Stimulated activated CD4-positive, alpha-beta T cell treated with anti-CD3 and anti-CD28 coated beads, Interleukin-15, amount 100 ng/mL, for 48 hours (primary cell): ENCODE results near the gene TBC1D16.

ENCODE experiments used
- DNase-seq, 2 donors: peaks; one replicate each; pipeline ENCODE4 v3.0.0-alpha.2; 2020; ENCODE audit warnings: low read depth in 2 of 2

Gene TBC1D16

DNA sequence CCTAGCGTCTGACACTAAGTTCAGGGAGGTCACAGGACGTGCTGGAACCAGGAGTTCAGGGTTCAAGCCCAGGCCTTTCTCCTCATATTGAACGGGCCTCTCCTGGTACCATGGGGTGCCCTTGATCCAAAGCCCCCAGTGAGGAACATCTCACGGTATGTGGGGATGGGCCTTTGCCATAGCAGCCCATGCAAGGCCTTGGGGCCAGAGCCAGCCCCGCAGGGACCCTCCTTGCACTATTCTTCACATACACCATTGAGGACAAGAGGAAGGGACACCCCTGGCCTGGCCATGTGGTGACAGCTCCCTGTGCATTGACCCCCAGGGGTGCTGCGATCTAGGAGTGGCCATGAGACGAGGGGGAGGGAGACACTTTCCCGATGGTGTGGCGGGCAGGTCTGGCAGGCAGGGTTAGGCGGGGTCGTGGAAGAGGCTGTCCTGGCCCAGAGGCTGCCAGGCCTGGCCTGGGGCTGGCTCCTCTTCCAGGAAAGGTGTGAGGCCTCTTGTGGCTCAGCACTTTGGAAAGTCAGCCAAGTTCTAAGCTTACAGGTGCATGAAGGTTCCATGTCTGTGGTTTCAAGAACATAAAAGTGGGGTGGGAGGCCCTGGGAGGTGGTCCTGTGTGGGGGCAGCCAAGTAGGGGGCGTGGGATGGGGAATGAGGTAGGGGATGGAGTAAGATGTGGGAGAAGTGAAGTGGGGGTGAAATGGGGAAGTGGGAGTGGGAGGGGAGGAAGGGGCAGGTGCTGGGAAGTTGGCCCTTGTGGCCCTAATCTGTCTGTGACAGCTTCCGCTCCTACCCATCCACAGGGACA lies 107.8 kb downstream of the TBC1D16 start:
- no peak for DNase-seq

DNA sequence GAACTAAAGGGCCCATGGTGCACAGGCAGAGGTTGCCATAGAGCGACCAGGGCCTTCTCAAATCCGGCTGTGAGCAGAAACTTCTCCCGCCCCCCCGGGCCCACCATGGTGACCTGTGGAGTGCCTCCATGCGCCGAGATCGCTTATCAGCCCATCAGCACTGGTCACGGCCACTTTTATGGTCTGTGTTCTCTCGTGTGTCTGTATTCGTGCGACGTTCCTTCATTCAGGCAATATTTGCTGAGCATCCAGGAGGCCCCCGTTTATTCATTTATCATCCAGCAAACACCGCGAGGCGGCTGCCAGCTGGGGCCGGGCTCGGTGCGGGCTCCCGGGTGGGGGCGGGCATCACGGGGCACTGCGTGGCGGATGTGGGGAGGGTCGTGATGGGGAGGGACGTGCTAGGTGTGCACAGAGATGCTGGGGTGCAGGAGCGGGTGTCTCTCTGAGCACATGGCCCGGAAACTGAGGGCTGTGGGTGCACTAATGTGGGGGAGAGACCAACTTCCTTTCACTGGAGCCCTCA lies 108.5 kb downstream of the TBC1D16 start:
- no peak for DNase-seq

DNA sequence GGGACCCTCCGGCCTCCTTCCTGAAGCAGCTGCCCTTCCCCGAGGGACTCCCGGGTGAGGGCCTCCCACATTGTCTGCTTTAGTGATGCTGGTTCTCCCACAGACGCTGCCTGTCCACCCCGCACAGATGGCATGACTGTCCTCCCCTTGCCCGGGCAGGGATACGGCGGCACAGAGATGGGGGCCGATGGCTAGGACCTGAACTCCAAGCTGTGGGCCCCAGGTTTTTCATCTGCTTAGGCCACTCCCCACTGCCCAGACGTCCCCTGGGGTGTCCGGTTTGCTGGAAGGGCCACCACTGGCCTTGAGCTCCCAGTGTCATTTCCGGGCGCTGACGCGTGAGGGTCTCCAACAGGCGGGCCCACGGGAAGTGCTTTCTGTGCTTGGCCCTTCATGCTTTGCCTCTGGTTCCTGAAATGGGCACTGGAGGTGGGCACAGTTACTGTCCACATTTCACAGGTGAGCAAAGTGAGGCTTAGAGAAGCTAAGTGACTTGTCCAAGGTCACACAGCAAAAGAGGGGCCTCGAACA lies 109.0 kb downstream of the TBC1D16 start:
- DNase-seq, result no peak

DNA sequence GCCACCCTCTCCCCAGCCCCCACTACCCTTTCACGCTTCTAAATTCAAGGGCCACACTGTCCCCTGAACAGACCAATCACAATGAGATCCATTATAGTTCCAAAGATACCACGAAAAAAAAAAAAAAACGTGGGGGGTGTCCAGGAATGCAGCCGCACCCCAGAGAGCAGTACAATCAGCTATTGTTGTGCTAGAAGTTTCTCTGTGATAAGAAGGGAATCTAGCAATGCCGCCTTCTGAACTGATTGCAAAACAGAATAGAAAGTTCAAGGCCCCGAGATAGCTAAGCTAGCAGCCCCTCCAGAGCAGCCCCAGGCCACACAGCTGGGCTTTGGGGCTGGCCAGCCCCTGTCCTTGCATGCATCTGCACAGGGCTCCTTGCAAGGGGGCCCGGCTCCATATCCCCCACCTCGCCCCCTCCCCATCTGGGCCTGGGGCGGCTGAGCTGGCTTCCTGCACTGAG lies 109.5 kb downstream of the TBC1D16 start:
- DNase-seq, result no peak

DNA sequence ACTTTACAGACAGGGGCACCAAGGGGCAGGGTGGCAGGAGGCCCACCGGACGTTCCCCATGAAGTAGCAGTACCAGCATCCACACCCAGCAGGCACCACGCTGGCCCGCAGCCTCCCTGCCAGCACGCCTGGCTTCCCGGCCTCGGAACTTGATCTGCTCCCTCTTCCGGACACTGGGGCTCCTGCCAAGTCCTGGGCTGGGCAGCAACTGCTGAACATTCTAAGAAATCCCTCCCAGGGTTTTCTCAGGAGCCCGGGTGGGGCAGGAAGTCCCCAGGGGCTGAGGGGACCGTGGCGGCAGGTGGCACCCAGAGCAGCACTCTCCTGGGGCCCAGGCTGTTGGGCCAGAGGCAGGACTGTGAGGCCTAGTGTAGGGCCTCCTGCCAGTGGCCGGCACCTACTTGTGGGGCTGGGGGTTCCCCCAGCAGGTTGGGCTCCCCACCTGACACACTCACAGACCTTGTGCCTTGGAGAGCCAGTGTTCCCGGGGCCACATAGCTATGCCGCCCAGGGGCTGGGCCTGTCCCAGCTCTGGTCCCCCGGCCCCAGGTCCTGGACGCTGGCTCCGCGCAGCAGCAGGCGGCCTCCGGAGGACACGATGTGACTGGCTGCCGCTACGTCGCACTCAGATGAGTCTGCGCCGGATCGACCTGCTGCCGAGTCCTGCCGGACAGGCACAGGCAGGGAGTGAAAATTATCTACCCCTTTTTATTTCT lies 110.3 kb downstream of the TBC1D16 start:
- no peak for DNase-seq

DNA sequence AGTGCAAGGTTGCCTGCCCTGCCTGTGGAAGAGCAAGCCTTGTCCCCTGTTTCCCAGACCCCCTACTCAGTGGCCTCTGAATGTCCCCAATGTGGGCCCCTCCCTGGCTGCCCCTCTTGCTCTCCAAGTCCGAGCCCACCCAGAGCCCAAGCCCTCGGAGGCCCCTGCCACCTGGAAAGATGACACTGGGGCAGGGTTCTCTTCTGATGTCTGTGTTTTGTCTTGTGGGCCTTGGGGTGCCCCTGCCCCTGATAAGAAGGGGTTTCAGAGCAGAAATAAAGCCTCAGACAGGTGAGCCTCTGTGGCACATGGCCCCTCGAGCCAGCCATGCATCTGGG lies 111.1 kb downstream of the TBC1D16 start:
- no peak for DNase-seq

DNA sequence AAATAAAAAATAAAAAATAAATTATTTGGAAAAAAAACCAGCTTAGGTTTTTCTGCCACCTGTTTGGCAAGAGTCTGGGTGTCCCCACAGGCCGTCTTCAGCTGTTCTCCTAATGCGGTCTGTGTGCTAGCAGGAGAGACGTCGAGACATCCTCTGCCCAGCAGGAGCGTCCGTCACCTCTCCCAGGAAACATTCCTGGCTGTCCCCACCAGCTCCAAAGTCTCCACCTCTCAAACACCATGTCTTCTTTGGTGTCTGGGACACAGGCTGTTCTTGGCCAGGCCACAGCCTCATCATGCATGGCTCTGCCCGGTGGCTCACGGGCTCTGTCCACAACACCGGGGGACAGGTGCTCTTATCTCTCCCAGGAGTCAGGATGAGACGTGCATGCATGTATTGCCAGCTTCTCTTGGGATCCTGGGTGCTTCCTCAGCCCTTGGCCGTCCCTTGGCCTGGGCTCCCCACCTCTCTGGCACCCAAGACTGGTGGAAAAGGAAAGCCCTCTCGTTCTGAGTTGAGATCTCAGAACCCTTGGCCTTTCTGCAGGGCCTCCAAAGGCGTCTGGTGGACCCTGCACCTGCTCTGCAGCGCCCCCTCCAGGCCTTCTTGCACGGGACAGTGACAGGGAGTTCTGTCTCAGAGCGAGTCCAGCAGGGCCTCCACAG lies 111.6 kb downstream of the TBC1D16 start:
- DNase-seq, result peak; percentile 37 to 47

DNA sequence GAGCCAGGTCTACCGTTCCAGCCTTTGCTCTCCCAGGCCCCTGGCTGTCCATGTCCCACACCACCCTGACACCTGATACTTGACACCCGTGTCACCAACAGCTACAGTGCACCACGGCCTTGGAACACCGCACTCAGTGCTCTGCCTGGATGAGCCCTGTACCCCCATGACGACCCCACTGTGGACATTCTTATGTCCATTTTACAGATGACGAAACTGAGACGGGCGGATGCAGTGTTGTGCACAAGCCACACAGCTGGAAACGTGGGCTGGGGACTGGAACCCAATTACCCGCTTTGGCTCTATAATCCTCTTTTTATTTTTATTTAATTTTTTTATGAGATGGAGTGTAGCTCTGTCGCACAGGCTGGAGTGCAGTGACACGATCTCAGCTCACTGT lies 112.9 kb downstream of the TBC1D16 start:
- no peak for DNase-seq

DNA sequence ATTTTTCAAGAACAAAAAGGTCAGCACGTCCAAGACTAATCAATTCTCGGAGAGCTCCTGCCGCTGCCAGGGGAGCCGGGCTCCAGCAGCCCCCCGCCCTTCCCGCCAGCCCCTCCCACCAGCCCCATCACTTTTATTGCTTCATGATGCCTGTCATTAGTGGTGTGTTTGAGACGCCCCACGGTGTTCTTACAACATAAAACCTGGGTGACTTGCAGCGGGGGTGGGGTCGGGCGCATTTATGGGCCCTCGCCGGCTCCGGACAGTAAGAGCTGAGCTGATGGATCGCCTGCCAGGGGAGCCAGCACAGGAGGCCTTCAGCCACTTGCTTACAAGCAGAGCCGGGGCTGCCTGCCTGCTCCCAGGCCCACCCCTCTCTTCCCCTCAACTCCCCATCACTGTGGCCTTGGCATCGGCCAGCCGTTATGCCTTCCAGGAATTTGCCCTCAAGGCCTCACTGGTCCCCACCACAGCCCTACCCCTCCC lies 113.5 kb downstream of the TBC1D16 start:
- DNase-seq, result no peak

DNA sequence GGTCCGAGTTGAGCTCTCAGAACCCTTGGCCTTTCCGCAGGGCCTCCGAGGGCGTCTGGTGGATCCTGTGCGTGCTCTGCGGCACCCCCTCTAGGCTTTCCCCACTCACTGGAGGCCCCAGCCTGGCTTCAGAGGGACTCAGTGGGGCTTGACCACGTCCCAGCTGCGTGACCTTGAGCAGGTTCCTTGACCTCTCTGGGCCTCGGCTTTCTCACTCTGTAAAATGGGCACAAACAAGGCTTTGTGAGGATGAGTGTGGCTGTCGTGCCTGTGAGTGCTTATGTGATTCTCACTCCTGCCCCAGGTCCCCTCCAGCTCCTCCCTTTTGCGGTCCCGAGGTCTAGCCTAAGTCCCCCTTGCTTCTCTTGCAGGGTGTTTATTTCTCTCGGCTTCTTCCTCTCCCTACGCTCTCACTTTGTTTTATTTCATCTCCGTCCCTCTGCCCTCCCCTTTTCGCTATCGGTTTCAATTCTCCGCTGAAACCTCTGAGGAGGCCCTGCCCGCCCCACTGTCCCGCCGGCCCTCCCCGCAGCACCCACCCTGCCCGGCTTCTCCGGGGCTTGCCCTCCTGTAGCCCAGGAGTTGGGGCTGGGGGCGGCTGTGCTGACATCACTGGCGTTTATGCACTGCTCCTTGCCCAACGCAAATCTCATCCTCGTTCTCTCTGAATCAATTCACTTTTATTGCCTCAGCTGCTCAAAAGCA lies 114.1 kb downstream of the TBC1D16 start:
- DNase-seq, result no peak

DNA sequence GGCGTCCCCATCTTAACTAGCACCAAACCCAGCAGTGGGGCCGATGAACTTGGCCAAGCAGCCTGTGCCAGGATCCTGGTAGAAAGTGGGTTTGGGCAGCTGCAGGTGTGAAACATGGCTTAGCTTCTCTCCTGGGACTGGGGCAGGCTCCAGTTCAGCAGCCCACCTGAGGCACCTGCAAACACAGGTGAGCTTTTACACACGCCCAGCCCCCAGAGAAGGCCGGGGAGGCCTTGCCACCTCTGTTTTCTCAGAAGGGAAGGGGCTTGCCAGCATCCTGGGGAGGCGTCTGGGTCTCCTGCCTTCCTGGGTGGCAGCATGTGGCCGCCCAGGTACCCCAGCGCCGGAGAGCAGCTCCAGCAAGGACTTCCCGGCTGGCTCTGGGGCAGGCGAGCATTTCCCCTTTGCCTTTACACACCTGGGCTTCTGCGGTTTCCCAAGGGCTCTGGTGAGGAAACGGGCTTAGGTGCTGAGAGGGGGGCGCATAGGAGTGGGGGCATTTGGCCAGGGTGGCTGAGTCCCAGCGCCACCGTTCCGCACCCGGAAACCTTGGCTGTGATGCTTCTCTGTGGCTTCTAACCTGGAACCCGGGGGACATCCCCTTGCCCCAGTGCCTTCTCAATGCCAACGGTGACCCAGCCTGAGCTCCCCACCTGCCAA lies 114.8 kb downstream of the TBC1D16 start:
- DNase-seq, result no peak

DNA sequence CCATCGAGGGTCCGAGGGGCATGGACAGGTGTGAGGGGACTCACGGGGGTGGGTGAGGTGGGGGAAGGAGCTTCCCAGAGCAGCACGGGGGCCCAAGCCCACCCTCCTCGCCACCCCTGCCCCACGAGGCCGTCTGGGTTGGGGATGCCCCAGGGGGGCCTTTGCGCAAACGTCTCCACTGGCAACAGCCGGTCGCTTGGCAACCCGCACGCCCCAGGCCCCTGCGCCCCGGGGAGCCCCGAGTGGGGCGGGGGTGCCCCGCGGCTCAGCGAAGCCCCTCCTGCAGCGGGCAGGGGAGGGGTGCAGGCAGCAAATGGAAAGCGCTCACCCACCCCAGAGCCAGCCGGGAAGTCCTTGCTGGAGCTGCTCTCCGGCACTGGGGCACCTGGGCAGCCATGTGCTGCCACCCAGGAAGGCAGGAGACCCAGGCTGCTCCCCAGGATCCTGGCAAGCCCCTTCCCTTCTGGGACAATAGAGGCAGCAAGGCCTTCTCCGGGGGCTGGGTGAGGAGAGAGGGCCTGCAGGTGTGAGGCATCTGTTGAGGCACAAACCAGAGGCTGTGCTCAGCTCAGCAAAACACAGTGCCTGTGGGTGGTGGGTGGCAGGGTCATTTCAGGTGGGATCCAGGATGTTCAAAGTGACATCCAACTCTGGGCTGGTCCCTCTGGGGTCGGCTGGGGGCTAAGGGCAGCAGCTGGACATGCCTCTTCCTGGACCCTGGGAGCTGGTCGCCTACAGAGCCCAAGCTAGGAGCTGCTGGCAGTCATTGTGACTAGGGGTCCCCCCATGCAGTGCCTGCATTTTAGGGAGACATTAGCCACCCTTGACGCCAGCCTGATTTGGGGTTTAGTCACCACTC lies 115.6 kb downstream of the TBC1D16 start:
- DNase-seq, result no peak

DNA sequence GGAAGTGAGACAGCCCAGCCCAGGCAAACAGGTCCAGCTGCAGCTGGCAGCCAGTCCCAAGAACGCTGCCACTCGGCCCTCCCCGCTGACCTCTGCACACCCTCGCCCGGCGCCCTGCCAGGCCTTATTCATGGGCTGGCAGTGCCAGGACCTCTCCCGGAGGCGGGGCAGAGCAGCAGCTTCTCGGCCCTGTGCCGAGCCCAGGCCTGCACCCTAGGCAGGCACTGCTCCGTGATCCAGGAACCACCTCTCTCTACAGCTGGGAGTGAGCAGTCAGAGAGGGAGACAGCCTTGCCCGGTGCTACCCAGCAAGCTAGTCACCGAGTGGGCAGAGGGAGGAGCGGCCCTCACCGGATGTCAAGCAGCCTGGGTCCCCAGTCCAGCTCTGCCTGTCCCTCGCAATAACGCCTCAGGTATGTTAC lies 116.5 kb downstream of the TBC1D16 start:
- no peak for DNase-seq

DNA sequence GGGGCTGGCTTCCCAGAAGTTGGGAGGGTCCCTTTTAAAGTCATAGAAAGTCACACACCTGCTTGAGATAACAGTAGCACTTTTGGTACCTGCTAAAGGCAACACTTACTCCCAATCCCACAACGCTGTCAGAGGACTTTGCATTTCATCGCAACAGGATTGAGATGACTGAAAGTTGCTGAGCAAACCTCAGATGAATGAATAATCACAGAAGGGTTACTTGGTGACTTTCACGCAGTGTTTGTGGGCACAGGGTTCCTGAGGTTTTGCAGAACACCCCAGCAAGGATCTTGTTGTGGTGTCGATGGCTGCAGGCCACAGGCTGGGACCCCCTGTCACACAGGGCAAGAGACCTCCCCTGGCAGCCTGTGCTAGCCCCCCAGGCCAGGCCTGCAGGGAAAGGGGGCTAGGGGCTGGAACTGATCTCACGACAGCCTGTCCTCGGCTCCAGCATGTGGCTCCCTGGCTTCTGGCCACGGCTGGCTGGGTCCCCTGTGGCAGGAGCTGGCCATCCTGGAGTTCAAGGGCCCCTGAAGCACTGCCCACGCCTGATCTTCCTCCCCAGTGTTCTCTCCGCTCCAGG lies 117.0 kb downstream of the TBC1D16 start:
- no peak for DNase-seq

DNA sequence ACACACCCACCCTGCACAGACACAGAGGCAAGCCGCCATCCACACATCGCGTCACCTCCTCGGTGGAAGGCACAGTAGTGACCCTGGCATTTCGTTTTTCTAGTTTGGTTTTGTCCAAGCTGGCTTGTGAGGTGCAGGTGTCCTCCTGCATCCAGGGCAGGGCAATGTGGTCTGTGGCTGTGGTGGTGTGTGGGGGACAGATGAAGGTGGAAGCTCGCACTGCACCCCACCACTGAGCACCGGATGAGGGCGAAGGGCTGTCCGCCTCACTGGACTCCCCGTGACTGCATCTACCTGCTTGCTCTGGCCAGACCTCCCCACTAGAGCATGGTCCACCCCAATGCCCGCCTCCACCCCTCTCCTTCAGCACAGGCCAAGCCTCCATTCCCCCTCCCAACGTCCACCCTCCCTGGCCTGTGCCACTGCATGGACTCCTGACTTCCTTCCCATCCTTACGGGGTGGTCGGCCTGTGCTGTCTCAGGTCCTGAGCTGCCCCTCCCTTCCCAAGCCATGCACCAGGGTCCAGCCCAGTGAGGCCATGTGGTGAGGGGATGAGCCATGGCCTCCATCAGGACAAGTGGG lies 117.7 kb downstream of the TBC1D16 start:
- no peak for DNase-seq

DNA sequence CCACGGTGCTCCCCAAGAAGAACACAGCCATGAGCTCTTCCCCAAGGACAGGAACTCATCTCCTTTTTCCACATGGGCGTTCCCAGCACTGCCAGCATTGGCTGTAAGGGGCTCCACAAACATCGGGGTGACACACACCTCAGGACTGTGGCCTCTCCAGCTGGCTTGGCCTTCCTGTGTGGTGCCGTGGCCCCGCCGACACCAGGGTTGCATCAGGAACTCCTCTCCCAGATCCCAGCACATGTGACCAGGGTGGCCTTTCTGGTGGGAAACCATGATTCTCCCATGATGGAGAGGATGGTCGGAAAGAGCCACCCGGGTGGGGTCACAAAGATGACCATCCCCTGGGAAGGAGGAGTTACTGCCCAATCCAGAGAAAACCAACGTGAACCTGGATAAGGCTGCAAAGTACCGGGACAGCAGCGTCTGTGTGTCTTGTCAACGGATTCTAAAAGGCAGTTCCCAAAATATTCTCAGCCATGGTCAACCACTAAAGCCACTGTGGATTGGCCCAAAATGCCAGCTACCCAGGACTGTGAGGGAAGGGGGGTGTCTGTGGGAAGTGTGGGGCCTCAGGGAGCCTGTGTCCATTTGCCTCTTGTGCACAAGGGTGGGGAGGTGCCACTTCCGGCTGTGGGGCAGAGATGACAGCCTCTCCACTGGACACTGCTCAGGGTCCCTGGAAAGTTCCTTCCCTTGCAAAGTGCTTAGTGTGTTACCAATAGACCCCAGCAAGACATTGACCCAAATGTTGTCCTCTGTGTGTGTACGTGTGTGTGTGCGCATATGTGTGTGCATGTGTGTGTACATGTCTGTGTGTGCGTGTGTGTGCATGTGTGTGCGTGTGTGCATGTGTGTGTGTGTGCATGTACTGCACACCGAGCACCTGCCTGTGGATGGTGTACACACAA lies 118.4 kb downstream of the TBC1D16 start:
- DNase-seq, result no peak

DNA sequence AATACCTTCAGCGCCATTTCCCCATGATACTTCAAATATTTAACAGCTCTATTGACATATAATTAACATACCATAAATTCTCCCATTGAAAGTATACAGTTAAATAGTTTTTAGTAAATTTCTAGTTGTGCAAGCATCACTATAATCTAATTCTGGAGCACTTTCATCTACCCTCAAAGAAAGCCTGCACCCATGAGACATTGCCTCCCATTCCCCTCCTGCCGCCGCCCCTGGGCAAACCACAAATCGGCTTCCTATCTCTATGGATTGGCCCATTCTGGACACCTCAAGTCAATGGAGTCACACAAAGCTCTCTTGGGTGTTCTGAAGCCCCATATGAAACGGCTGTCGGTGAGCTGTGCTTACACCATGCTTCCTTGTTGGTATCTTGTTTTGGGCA lies 119.2 kb downstream of the TBC1D16 start:
- DNase-seq, result no peak

DNA sequence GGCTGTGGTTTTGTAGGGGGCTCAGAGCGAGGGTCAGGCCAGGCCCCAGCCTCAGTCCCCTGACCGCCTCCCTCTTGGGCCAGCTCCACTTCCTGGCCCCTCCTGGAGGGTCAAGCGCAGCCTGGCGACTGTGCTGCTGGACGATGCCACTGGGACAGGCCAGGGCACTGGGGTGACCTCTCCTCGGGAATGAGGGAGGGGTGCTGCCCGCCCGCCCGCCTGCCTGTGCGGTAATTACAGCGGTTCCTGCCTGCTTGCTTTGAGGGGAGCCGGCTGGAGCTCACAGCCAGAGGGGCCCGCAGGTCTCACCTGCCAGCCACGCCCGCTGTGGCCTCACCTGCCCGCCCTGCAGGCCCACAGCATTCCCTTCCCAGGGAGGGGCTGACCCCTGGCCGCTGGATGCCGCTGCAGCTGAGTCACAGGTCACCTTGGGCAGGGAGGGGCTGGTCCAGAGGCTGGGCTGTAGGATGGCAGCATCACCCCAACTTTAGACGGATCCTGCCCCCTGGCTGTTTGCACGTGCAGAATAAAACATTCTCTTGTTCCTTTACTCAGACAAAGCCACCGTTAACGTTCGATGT lies 119.7 kb downstream of the TBC1D16 start:
- DNase-seq, result peak in 1 of 2 donors; percentile 4
